Right lung (tissue), 5 donors: ENCODE results near the gene GTF3A. TPM values are rescaled to one million over a fixed set of nuclear protein-coding genes. Genes with fewer than 3 reads are reported as not detected.

ENCODE experiments used
- DNase-seq, 2 donors: peaks; one replicate each; pipeline ENCODE4 v3.0.0-alpha.2; 2013
- polyA plus RNA-seq, 5 donors: library from polyadenylated mRNA; unstranded; fragments of 120-200 nt; gene quantifications; one replicate each; pipeline versions ENCODE4 v1.2.1 to v1.2.3, GENCODE V29; 2013; ENCODE audit warnings: inconsistent platforms in 1 of 5, low replicate concordance in 1 of 5; ENCODE audit not compliant: insufficient read length in 5 of 5, insufficient read depth in 1 of 5

GTF3A gene
- polyA plus RNA-seq, 5 donors, result 73.3 to 88.2 (median 79.0) TPM

DNA sequence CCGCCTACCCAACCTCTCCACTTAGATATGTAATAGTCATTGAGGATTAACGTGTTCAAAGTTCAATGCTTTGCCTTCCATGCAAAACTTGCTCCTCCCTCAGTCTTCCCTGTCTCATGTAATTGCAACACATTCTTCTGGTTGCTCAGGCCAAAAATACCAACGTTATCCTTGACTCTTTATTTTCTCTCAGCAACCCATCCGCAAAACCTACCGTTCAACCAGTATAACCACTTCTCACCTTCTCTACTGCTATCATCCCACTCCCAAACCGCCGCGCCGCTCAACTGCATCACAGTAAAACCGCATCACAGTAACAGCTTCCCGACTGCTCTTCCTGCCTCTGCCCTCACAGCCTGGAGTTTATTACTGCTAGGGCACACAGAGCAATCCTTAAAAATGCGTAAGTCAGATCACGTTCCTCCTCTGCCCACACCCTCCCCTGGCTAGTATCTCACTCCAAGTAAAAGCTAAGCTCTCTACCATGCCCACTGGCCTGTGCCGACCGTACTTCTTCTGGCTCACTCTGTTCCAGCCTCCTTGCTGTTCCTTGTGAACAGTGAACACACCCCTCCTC, 17.7 kb downstream of the GTF3A start:
- no peak for DNase-seq

DNA sequence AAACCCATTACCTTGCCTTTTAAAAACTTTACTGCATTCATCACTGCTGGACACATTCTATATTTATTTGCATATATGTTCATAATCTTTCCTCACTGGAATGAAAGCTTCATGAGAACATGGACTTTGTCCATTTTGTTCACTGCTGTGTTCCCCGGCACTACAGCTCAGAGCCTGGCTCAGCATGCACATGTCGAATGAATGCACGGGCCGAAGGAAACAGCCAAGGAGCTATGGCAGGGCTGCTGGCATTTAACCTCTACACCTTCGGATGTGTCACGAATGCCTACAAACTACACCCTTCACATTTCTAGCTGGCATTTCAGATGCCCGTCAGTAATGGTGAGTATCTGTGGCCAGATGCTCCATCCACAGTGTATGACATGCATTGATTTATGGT, 18.4 kb downstream of the GTF3A start:
- DNase-seq, result no peak

DNA sequence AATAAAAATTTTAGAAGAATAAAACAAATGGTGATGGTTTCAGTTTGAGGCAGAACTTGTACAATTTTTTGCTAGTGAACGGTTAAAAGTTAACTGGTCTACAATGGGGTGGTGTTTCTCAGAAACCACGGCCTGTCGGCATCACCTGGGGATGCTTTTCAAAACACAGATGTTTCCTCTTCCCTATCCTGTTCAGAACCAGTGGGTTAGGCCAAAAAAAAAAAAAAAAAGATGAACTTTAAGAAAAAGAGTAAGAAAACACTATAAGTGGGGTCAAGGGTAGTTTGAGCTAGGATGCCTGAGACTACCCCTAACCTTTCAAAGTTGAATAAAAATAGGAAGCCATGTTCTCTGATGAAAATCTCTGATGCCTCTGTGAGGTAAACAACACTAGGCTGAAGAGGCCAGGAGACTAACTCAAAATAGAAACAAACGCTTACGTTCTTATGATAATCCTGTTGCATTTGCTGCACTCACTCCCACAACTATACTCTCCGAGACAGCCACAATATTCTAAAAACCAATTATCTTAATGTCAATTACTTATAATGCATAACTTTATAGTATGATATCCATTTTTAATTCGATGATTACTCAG, 22.7 kb downstream of the GTF3A start:
- no peak for DNase-seq

DNA sequence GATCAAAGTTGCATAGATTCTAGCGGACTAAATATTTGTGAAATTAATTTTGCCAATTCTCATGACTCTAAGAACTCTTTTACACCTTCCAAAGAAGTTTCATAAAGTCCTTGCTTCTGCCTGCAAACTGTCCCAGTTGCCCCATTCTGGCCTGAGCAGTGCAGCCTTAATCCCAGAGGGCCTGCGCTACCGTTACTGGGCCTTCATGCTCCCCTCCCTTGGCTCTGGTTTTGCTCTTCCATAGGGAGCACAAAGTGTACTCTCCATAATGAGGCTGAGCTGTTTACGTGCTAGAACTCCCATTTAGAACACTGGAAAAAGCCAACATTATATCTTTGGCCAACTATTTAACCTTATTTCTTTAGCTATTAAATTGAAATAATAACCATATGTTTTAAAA, 23.9 kb downstream of the GTF3A start:
- DNase-seq, result no peak

DNA sequence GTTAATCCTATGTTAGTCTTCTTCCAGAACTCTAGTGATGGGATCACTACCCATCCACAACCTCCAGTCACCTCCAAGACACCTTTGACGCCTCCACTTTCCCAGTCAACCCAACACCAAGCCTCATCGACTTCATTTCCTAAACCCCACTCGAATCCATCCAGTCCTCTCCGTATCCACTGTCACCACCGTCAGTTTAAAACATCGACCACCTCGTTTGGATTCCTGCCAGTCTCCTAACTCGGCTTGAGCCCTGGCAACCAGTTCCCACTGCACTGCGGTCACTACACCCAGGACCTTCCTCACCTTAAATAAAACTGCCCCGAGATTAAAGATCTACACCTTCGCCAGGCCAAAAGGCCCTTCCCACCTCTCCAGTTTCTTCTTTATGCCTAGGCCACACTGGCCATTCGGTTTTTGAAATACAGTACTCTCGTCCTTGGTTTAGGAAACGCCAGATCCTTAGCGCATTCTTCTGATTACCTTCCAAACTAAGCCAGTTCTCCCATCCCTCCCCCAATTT, 24.7 kb downstream of the GTF3A start:
- no peak for DNase-seq

DNA sequence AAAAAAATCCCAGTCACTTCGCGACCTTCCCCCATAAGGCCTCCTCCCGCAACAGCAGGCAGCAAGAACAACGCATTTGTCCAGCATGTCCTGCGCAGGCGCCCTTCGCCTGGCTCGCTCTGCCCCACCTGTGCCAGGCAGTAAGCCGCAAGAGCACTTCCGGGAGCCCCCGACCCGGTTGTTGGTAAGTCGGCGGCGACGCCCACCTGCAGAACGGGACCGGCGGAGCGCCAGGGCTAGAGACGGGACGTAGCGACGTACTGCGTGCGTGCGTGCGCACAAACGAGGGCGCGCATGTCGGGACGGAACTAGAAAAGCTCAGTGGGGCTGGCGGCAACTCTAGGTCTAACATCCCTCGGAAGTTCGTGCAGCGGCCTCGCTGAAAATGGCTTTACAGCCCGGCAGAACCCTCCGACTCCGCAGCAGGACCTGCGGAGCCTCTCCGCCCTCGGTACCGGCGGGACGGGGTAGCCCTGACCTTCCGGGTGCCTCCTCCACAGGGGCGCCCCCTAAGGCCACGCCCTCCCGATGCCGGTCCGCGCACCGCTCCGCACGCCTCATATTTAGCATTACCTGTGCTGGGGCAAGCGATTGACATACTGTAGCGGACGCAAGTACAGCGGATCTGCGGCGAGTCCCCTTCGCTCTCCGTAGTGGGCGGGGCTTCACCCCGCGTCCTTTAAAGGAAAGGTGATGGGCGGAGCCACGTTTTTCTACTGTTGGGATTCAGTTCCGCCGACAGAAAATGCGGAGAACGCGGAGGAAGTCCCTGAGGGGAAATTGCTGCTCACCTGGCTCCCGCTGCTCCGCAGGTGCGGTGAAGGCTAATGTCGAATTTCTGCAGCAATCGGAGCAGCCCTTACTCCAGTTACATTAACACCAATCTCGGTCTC, 25.8 kb downstream of the GTF3A start, which contains the start of gene MTIF3:
TSS of gene MTIF3 (minus strand) at position 629 of the 893 bp plus-strand sequence. CDS start 10,116 bp downstream, outside the sequence.
- peak; percentile 92 to 93 for DNase-seq

DNA sequence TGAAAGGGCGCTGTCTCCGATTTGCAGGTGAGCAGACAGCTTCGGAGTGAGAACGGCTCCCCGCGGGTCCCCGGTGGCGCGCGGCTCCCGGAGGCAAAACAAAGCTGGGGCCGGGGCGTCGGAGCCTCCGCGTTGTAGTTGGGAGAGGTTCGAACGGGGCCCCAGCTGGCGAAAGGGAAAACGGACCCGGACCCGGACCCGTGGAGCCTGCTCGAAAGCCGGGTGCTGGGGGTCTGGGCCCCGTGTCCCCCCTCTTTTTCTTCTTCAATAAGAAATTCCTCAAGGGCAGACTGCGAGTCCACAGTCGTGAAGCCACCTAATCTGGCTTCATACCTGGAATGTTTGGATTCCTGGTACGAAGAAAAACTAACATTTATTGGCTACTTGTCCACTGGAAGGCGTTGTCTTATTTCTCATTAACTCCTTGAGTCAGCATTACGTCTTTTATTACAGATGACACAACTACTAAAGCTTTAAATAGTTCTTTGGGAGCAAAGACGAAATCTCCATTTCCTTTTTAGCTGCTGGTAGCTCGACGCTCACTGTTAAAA, 26.6 kb downstream of the GTF3A start:
- DNase-seq, result peak; percentile 36 to 45

DNA sequence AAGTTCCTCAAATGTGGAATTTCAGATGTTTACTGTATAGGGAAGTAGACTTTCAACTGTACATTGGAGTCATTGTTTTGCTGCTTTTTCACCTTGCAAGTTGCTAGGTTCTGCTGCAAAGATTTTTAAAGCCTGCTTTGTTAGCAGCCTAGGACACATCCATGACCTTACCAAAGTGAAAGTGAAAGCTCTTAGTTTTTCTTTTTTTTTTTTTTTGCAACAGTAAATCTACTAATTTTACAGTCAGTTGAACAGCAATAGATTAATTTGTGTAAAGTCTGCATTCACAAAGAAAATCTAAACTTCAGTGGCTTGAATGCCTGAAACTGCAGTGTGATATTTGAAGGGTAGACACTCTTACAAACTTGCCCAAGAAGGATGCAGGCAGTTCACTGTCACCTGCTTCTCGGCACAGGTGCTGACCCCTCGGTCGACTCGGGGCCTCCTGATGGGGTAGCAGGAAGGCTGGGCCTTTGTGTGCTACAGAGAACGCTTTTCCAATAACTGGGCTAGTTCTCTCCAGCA, 31.0 kb downstream of the GTF3A start:
- DNase-seq, result no peak

DNA sequence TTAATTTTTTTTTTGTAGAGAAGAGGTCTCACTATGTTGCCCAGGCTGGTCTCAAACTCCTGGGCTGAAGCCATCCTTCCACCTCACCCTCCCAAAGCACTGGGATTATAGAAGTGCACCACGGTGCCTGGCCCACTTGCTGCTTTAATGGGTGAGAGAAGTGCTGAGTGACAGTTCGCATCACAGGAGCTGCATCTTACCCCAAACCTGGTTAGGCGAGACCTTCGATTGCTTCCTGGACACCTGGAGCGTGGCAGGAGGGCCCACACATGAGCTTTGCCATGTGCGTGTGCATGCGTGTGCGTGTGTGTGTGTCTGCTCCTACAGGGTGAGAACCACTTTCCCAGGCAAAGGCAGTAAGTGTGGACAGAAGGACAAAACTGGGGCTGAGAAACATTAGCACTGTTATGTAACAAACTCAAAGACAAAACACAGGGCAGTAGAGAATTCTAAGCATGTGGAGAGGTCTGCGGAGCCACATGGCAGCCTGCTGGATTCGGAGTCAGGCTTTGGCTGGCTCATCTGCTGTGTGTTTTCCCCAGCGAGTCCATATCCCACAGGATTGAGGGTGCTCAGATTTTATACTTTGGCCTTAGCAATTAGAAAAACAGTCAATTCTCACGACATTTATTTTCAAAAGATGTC, 37.6 kb downstream of the GTF3A start:
- no peak for DNase-seq

DNA sequence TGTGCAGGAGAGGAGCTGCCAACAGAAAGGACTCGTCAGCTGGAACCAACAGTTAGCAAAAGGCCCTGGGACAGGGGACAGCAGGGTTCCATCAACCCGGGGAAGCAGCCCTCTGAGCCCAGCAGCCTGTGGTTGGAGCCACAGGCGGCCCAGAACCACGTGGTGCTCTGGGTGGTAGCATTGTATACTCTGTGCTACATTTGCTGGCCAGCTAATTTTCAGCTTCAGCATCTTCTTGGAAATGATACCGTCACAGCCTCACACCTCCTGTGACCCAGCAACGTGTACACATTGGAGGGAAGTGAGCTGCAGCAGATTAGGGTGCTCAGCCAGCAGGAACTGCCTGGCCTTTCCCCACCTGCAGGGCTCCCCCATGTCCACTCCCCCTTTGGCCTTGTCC, 39.1 kb downstream of the GTF3A start:
- DNase-seq, result no peak

DNA sequence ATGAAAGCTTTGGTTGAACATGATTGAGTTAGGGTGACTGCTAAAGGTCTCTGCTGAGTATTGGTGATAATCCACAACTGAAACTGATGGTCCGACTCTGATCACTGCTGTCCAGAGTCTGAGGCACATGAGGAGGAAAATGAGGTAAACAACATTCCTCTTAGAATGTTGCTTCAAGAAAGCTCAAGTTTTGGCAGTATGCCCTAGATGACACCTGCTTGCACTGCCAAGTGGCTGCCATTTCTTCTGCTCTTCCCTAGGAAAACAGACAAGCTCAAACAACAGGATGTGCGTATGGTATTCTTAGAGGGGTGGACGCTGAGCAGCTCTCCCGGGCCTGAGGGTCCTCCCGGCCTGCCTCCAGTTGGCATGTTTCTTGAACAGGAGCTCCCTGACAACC, 41.2 kb downstream of the GTF3A start:
- no peak for DNase-seq

DNA sequence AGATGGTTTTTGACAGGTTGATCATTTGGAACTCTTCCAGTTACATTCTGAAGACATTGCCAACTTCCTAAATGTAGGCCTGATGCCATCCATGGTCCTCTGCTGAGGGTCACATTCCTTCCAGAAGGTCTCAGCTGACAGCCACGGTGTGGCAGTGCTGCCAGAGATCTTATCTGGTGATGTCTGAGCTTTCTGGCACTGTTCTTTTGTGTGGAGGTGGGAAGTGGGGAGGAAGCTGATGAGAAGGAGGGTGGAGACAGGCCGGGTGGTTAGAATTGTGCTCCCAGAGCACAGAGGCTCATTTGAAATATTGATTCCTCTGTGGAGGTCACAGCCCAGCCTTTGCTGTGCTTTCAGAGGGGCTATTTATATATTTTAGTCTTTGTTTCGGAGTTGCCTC, 42.1 kb downstream of the GTF3A start:
- no peak for DNase-seq

DNA sequence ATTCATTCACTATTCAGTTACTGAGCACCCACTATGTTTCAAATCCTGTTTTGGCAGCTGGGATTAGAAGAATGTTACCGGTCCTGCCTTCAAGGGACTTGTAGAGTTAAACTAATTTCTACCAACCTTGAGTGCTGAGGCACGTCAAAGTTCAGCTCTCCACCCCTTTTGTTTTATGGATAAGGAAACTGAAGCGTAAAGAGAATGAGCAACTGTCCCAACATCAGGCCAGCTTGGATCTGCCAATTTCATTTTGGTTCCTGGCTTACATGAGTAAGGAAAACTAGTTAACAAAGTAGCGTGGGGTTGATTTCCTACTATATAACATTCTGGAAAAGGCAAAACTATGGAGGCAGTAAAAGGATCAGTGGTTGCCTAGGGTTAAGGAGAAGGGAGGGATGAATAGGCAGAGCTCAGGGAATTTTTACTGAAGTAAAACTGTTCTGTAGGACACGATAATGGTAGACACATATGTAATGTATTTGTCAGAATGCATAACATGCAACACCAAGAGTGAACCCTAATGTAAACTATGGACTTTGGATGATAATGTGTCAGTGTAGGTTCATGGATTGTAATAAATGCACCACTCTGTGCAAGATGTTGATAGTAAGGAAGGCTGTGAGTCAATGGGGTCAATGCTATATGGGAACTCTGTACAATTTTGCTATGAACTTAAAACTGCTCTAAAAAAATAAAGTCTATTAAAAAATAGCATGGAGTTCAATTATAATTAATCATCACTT, 45.8 kb downstream of the GTF3A start:
- DNase-seq, result no peak

DNA sequence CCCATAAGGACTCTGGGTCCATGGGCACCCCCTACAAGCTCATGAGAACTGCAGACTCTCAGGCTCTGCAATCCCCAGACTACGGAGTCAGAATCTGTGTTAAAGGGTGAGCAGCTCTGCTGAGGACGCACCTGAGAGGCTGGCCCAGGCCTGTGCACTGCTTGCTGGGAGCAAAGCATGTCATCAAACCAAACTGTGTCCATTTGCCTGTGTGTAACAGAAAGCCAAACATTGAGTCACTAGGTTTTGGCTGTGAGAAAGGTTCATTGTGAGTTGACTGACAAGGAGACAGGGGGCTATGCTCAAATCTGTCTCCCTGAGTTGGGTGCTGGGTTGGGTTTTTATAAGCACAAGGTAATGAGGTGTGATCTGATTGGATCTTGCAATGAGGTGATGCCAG, 48.0 kb downstream of the GTF3A start:
- no peak for DNase-seq

DNA sequence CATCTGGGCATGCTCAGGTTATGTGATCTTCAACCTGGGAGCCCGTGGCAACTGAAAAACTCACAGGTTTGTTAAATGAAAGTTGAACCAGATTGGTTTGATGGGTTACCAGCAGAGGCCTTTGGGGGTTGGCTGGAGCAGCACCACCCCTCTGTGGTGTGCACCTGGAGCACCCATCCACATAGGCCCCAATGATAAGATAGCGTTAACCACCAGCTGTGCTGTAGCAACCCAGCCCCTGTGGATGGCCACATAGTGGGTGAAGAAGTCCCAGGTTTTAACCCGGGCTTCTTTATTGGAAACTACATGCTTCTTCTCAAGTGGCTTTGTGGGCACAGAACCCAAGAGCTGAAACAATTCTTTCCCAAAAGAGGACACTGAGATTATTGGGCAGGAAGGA, 48.5 kb downstream of the GTF3A start:
- DNase-seq, result no peak

DNA sequence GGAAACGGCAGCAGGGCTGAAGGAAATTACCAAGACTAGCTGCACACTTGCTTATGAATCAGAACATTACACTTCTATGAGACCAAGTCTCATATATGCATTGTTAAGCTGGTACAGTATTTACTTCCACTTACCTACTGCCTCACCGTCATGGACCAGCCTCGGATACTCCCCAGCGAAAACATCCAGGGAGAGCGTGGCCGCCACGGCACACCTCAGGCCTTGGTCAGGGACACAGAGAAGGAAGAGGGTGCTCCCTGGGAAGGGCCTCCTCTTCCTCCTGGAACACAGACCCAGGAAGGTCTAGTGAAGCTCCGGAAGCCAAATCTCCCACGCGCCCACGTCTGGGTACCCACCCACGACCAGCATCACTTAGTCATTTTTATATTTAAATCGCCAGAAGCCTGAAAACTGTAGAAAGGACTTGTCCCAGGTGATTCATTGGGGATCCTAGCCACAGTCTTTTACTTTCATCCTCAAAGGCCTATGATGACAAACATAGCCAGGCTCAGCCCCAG, 50.4 kb downstream of the GTF3A start:
- no peak for DNase-seq

DNA sequence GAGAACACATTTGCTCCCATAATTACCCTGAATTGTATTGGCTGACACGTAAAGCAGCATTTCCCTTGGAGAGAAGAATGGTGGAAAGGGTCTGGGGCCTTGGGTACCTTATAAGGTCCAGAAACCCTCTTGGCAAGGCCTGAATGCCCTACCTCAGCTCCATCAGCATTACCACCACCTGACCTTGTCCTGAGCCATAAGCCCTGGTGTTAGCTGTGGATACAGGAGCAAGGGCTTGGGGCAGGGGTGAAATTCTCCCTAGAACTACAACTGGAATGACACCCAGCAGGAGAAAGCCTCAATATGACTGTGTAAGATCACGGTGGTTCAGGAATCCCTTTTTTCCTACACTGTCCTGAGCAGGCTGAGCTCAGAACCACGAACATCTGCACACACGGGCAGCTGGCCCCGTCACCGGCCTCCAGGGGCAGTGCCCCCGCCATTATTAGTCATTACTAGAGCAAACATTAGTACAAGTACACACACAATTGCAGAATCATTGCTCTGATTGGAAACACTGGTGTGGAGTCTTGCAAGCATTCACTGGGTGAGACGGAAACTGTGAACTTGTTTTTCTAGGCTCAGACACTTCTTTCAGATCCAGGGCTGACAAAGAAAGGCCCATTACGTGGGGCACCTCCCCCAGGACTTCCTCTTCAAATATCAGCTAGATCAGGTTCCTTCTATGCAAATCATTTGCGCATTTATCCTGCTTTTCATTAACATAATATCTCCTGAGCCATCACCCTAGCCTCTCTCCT, 52.7 kb downstream of the GTF3A start:
- DNase-seq, result no peak

DNA sequence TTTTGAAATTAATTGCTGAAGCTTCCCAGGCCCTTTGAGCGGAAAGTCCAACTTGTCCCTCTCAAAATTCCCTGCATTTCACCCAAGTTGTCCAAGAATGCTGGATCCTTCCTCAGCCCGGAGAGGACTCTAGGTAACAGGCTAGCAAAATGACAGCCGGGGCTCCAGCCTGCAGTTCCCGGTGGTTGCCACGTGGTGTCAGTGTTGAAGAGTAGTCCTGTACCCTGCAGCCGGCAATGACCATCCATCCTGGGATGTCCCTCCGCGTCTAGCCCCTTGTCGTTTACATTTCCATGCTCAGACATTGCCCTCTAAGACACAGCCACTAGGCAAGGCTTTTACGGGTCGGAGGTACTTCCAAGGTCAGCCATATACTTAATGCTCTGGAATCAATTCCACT, 57.3 kb downstream of the GTF3A start:
- DNase-seq, result no peak

DNA sequence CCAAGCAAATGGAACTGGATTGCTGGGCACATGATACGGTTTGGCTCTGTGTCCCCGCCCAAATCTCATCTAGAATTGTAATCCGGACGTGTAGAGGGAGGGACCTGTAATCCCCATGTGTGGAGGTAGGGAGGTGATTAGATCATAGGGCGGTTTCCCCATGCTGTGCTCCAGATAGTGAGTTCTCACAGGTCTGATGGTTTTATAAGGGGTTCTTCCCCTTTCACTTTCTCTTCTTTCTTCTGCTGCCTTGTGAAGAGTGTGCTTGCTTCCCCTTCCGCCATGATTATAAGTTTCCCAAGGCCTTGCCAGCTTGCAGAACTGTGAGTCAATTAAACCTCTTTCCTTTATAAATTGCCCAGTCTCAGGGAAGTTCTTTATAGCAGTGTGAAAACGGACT, 58.6 kb downstream of the GTF3A start:
- DNase-seq, result no peak

DNA sequence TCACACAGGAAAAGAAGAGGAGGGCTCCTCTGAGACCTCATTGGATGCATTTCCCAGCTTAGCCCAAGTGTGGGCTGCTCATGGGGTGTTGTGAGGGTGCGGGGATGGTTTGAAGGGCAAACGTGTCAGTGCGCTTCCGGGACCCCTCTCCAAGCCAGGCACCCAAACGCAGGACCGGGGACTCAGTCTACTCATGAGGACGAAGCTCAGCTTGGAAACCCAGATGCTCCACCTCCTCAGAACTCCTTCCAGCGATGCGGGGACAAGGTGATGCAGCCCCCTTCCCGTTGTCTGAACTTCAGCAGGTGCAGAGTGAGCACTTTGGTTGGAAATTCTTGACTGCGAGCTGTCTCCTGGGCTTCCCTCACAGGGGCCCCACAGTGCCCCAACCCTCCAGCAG, 59.0 kb downstream of the GTF3A start:
- no peak for DNase-seq
